Stimulated activated CD4-positive, alpha-beta T cell treated with anti-CD3 and anti-CD28 coated beads, Interleukin-15, amount 100 ng/mL, for 1 hour (primary cell): ENCODE results near the gene FAM193B.

Experiments
- DNase-seq, 2 donors: peaks; one replicate each; pipeline ENCODE4 v3.0.0-alpha.2; 2020; ENCODE audit warnings: low read depth in 1 of 2, low spot score in 1 of 2

Gene FAM193B

DNA sequence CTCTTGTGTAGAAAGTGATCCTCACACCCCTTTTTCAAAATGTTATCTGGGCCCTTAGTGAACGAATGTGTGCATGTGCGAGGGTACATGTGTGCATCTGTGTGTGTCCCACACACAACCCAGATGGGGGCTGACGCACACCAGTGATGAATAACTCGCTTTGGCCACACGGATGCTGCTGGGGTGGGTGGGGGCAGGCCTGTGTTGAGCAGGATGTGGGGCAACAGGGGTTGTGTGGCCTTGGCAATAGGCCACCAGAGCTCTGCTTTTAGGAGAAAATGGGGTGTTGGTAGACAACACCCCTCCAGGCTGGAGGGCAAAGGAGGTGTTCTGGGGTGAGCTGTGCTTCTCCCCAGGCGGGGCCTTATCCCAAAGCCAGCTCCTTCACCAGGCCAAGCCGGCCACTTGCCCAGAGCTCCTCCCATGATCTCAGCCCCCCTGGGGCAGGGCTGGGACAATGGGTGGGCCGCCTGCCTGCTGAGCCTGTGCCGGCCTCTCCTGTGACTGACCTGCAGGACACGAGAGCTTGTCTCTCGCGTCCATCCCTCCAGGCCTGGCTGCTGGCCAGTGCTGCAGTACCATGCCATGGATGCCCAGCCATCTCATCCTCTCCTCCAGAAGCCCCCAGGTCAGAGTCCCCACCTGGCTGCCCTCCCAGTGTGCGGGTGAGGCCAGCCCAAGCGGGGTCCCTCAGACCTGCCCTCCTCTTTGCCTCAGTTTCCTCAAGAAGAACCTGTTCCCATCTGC, 82.6 kb downstream of the FAM193B start:
- no peak for DNase-seq

- DNase-seq = no peak
Measured at GRCh38 chr5:177470759-177471536, 83.4 kb downstream of the FAM193B start.
